Endothelial cell of umbilical vein (primary cell): ENCODE results near the gene HCN1. TPM values are rescaled to one million over a fixed set of nuclear protein-coding genes. Genes with fewer than 3 reads are reported as not detected.

Source experiments
- BruUV-seq: library from RNA; stranded (reverse); fragments of 400-500 nt; replicated peaks from 2 replicates; lab custom pipeline; 2021; lab: Mats Ljungman, UMichigan
- CTCF ChIA-PET: fragments of 300-600, 350-600 bp; sonication (Branson Sonifier 250); formaldehyde crosslinking; loops from one replicate; lab custom pipeline; 2021; ENCODE audit warnings: antibody characterized with exemption, inconsistent platforms; lab: Charles Lee
- POLR2A ChIA-PET: fragments of 300-600, 350-600 bp; sonication (Branson Sonifier 250); formaldehyde crosslinking; loops from one replicate; lab custom pipeline; 2021; ENCODE audit warnings: antibody characterized with exemption, inconsistent platforms; lab: Charles Lee
- DNase-seq: peaks from one replicate; pipeline ENCODE4 v3.0.0-alpha.2; 2011; ENCODE audit warnings: low read depth, low spot score
- FAIRE-seq: peaks from 2 replicates; lab custom pipeline; 2011; peaks lifted over from hg19 to GRCh38; lab: Jason Lieb, UNC
- H2AFZ ChIP-seq: 2 replicates; pipeline ENCODE4 v1.6.0; 2012; ENCODE audit warnings: low read depth, low read length, control low read depth, inconsistent platforms
- H3K27ac ChIP-seq: 2 replicates; pipeline ENCODE4 v1.5.1; 2011; ENCODE audit warnings: low read depth, mild to moderate bottlenecking, control low read depth, low read length, moderate library complexity; ENCODE audit not compliant: insufficient read depth
- H3K27me3 ChIP-seq, 2 experiments: 2 replicates each; pipeline versions ENCODE4 v1.6.0 to v1.6.1; 2011; ENCODE audit warnings: low read length in 2 of 2, mixed read lengths in 1 of 2; ENCODE audit not compliant: control insufficient read depth in 2 of 2, insufficient read depth in 2 of 2
- H3K36me3 ChIP-seq, 2 experiments: 2 replicates in 1 of 2; 3 replicates in 1 of 2; pipeline ENCODE4 v1.5.1; 2011; ENCODE audit warnings: low read length in 2 of 2, mild to moderate bottlenecking in 1 of 2, moderate library complexity in 1 of 2; ENCODE audit not compliant: control insufficient read depth in 2 of 2, insufficient read depth in 2 of 2; ENCODE audit errors: extremely low read depth in 1 of 2
- H3K4me1 ChIP-seq: 3 replicates; pipeline ENCODE4 v1.5.1; 2011; ENCODE audit warnings: mild to moderate bottlenecking, low read length; ENCODE audit not compliant: control insufficient read depth, insufficient read depth; ENCODE audit errors: extremely low read depth
- H3K4me2 ChIP-seq: 2 replicates; pipeline ENCODE4 v1.6.1; 2011; ENCODE audit warnings: low read length, control low read depth, mixed read lengths; ENCODE audit not compliant: insufficient read depth
- H3K4me3 ChIP-seq, 3 experiments: fragments of 200-600 bp in 1 of 3; sonication (generic), shearing (Covaris generic) in 1 of 3; replicated peaks in 1 of 3; 2 replicates each; pipeline ENCODE4 v1.5.1; 2011 to 2016; ENCODE audit warnings: control low read depth in 3 of 3, low read length in 3 of 3, mild to moderate bottlenecking in 2 of 3, inconsistent platforms in 1 of 3, low read depth in 1 of 3, moderate library complexity in 1 of 3; ENCODE audit not compliant: insufficient read depth in 1 of 3
- H3K79me2 ChIP-seq: 2 replicates; pipeline ENCODE4 v1.6.0; 2012; ENCODE audit warnings: low read length, inconsistent platforms; ENCODE audit not compliant: control insufficient read depth, insufficient read depth
- H3K9ac ChIP-seq: replicated peaks from 2 replicates; pipeline ENCODE3; 2011; ENCODE audit warnings: low read length, control low read depth; ENCODE audit not compliant: insufficient read depth; ENCODE audit errors: extremely low read depth
- H3K9me1 ChIP-seq: replicated peaks from 3 replicates; pipeline ENCODE4 v1.6.0; 2011; ENCODE audit warnings: mild to moderate bottlenecking, low read length; ENCODE audit not compliant: control insufficient read depth, insufficient read depth; ENCODE audit errors: extremely low read depth
- H3K9me3 ChIP-seq: replicated peaks from 2 replicates; pipeline ENCODE4 v1.5.1; 2012; ENCODE audit warnings: low read length, inconsistent platforms; ENCODE audit not compliant: control insufficient read depth, insufficient read depth
- H4K20me1 ChIP-seq: replicated peaks from 2 replicates; pipeline ENCODE3; 2011; ENCODE audit warnings: mild to moderate bottlenecking, low read length; ENCODE audit not compliant: control insufficient read depth, insufficient read depth; ENCODE audit errors: extremely low read depth
- EZH2 ChIP-seq: IDR thresholded peaks from 2 replicates; pipeline ENCODE4 v1.6.1; 2012; ENCODE audit warnings: borderline replicate concordance, low read depth, mild to moderate bottlenecking, moderate library complexity, low read length, inconsistent platforms; ENCODE audit not compliant: severe bottlenecking
- FOS ChIP-seq: IDR thresholded peaks from 2 replicates; pipeline ENCODE4 v1.6.1; 2011; ENCODE audit warnings: mild to moderate bottlenecking, low read length, moderate library complexity, borderline replicate concordance; ENCODE audit not compliant: insufficient read depth
- GATA2 ChIP-seq: IDR thresholded peaks from 2 replicates; pipeline ENCODE4 v1.7.0; 2011; ENCODE audit warnings: low read depth, mild to moderate bottlenecking, moderate library complexity, mixed read lengths, low read length; ENCODE audit not compliant: insufficient read length, insufficient read depth
- JUN ChIP-seq: IDR thresholded peaks from 2 replicates; pipeline ENCODE4 v1.6.1; 2011; ENCODE audit warnings: borderline replicate concordance, low read depth; ENCODE audit not compliant: insufficient read length, insufficient read depth
- MYC ChIP-seq: IDR thresholded peaks from one replicate; pipeline ENCODE4 v1.6.1; 2011; ENCODE audit warnings: mild to moderate bottlenecking, low read depth, low read length
- POLR2A ChIP-seq: IDR thresholded peaks from 2 replicates; pipeline ENCODE4 v1.6.1; 2012; ENCODE audit warnings: low read depth, mild to moderate bottlenecking, control low read depth, low read length
- POLR2AphosphoS5 ChIP-seq: IDR thresholded peaks from 2 replicates; pipeline ENCODE4 v1.6.1; 2012; ENCODE audit warnings: low read depth, mild to moderate bottlenecking, control low read depth, low read length, moderate library complexity; ENCODE audit not compliant: insufficient read depth
- dilution Hi-C: fragments of 300-500 bp; cut with MboI; formaldehyde crosslinking; loops from one replicate; pipeline ENCODE4 v1.15.0; 2019; ENCODE audit warnings: low sequenced_read_pairs; ENCODE audit not compliant: extremely low pct_ligation_motif_present
- intact Hi-C: fragments of 100-400 bp; cut with micrococcal nuclease; formaldehyde crosslinking; loops from one replicate; pipeline ENCODE4 v1.10.0; 2022
- polyA plus RNA-seq, 4 experiments: library from polyadenylated mRNA; depleted of rRNA in 3 of 4; stranded (reverse) in 3 of 4; unstranded in 1 of 4; fragments of >200 nt; gene quantifications; 2 replicates each; pipeline versions ENCODE4 v1.2.1 to v1.2.3, GENCODE V29; 2011 to 2012; ENCODE audit warnings: missing spikeins in 1 of 4
- total RNA-seq: library from RNA; stranded (reverse); gene quantifications from 2 replicates; pipeline ENCODE4 v1.2.3, GENCODE V29; 2021
- TF ChIP-seq, protein P1 (sequence below), 2 donors: IDR thresholded peaks; 1 replicate in 1 of 2; 2 replicates in 1 of 2; pipeline ENCODE4 v1.5.1; 2011; ENCODE audit warnings: low read length in 2 of 2, mild to moderate bottlenecking in 2 of 2, moderate library complexity in 2 of 2, control low read depth in 1 of 2, inconsistent platforms in 1 of 2, low read depth in 1 of 2; ENCODE audit not compliant: insufficient read depth in 1 of 2; ENCODE audit errors: extremely low read depth in 1 of 2
- TF ChIP-seq, protein P2 (sequence below): IDR thresholded peaks from 2 replicates; pipeline ENCODE4 v1.6.1; 2011; ENCODE audit not compliant: insufficient read depth, insufficient read length

HCN1 gene
- total and polyA plus RNA-seq, 2 donors (not counting 3 experiments of a cell fraction or from before 2014, with no cell fraction given): not detected

DNA sequence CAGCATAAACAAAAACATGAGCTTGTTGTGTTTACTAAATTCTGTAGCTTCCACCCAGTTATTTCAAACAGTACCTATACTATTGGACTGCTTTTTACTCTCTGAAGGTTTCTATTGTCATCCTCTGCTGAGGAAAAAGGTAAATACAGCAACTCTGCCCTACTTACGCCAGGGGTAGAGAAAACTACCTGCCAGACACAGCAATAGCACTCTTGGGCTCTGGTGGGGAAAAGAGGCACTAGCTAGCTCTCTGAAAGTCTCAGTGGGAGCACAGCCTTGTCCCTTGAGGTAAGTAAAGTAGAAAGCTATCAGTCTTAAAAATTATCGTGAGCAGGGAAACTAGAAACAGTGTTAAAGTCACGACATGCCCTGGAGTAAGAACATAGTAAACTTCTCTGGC lies 3.7 kb downstream of the HCN1 start:
- TF ChIP-seq, protein P1, sequence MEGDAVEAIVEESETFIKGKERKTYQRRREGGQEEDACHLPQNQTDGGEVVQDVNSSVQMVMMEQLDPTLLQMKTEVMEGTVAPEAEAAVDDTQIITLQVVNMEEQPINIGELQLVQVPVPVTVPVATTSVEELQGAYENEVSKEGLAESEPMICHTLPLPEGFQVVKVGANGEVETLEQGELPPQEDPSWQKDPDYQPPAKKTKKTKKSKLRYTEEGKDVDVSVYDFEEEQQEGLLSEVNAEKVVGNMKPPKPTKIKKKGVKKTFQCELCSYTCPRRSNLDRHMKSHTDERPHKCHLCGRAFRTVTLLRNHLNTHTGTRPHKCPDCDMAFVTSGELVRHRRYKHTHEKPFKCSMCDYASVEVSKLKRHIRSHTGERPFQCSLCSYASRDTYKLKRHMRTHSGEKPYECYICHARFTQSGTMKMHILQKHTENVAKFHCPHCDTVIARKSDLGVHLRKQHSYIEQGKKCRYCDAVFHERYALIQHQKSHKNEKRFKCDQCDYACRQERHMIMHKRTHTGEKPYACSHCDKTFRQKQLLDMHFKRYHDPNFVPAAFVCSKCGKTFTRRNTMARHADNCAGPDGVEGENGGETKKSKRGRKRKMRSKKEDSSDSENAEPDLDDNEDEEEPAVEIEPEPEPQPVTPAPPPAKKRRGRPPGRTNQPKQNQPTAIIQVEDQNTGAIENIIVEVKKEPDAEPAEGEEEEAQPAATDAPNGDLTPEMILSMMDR (IDR thresholded peaks at IDR 0.05; ENCODE audit: extremely low read depth in 1 of 2, insufficient read depth in 1 of 2, low read depth in 1 of 2, low read length in 2 of 2): no peak
- no peak for TF ChIP-seq POLR2A
- no peak for TF ChIP-seq EZH2
- TF ChIP-seq FOS: no peak
- no peak for TF ChIP-seq GATA2
- TF ChIP-seq POLR2AphosphoS5: no peak
- no peak for TF ChIP-seq MYC
- no peak for TF ChIP-seq JUN
- TF ChIP-seq, protein P2, sequence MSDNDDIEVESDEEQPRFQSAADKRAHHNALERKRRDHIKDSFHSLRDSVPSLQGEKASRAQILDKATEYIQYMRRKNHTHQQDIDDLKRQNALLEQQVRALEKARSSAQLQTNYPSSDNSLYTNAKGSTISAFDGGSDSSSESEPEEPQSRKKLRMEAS: no peak
- H3K9ac ChIP-seq: no peak overlapping the region
- no peaks in the 10 kb centered on the region for H3K9me3 ChIP-seq
- no peak overlapping the region for H3K27ac ChIP-seq
- CTCF ChIA-PET: no interaction called here
- no peaks in the 10 kb centered on the region for H3K36me3 ChIP-seq
- no TSS peak for BruUV-seq
- H3K4me2 ChIP-seq: no peak overlapping the region
- dilution Hi-C loops (no loop called here), intact Hi-C loops (no loop called here)
- peaks cover 8 to 12% of the 10 kb centered on the region in 2 experiments for H3K27me3 ChIP-seq
- DNase-seq (no peak), FAIRE-seq (no peak)
- no peaks in the 10 kb centered on the region for H4K20me1 ChIP-seq
- H2AFZ ChIP-seq: no peak overlapping the region
- H3K4me3 ChIP-seq: no peak overlapping the region
- H3K9me1 ChIP-seq: no peaks in the 10 kb centered on the region
- no peaks in the 10 kb centered on the region for H3K79me2 ChIP-seq
- POLR2A ChIA-PET: no interaction called here
- H3K4me1 ChIP-seq: no peaks in the 10 kb centered on the region
